ENCODE results near the gene CD27. TPM values are rescaled to one million over a fixed set of nuclear protein-coding genes. Genes with fewer than 3 reads are reported as not detected.

The CD27 gene
- total RNA-seq = 100 to 1,000 TPM in 1 of 2 experiments, 10 to 100 TPM in 1; 85.4 to 116 TPM

GRCh38 chr12:6444704-6445688 is at the start of gene CD27:
Gene CD27 (plus strand): TSS chr12:6444955. CDS start chr12:6445096, 141 bp downstream.
- ChIA-PET CTCF (interaction anchor here (0.6 to 10.6 kb wide), 7 partner anchors 13 to 109 kb away, joined by 3 to 130 read pairs (median 6); no protein-coding TSS in a partner anchor), POLR2A (interaction anchor here (0.6 to 4.3 kb wide), 6 partner anchors 15 to 88 kb away, joined by 3 to 35 read pairs (median 4); partner anchors contain the start of gene MRPL51)
- peak; percentile 49 for DNase-seq
- H3K9me3 Mint-ChIP-seq (ENCODE audit: low read depth) = no peaks in the 10 kb centered on the region
- peak within 1 kb of the TSS; percentile 94 for H3K27ac Mint-ChIP-seq
- ATAC-seq = peak; percentile 20
- H3K4me1 Mint-ChIP-seq = peaks cover 70% of the 10 kb centered on the region
- H3K4me3 Mint-ChIP-seq = peak within 1 kb of the TSS; percentile 86
- no peaks in the 10 kb centered on the region for H3K27me3 Mint-ChIP-seq
- intact Hi-C loops (cut with DNase I, micrococcal nuclease) = loop anchor here (1.0 to 5.0 kb wide), 2 partner anchors 15 to 337 kb away; no protein-coding TSS in a partner anchor
- peaks cover 47% of the 10 kb centered on the region for H3K36me3 Mint-ChIP-seq (ENCODE audit: low read depth)

GRCh38 chr12:6396031-6396430 is 48.7 kb upstream of the CD27 start:
- Mint-ChIP-seq H3K27ac (no peak overlapping the region), H3K4me1 (no peaks in the 10 kb centered on the region), H3K9me3 (ENCODE audit: low read depth) (no peaks in the 10 kb centered on the region), H3K36me3 (ENCODE audit: low read depth) (no peaks in the 10 kb centered on the region), H3K4me3 (no peak overlapping the region), H3K27me3 (no peaks in the 10 kb centered on the region)
- CTCF ChIA-PET = no interaction called here
- intact Hi-C loops (cut with DNase I, micrococcal nuclease) = no loop called here
- DNase-seq (no peak), ATAC-seq (no peak)
- POLR2A ChIA-PET = no interaction called here

- no peaks in the 10 kb centered on the region for H3K36me3 Mint-ChIP-seq (ENCODE audit: low read depth)
- ChIA-PET CTCF (no interaction called here), POLR2A (no interaction called here)
- no peak overlapping the region for H3K4me3 Mint-ChIP-seq
- H3K4me1 Mint-ChIP-seq = peaks cover 5% of the 10 kb centered on the region
- H3K9me3 Mint-ChIP-seq (ENCODE audit: low read depth) = no peaks in the 10 kb centered on the region
- no peaks in the 10 kb centered on the region for H3K27me3 Mint-ChIP-seq
- no peak for DNase-seq
- H3K27ac Mint-ChIP-seq = no peak overlapping the region
- intact Hi-C loops (cut with DNase I, micrococcal nuclease) = no loop called here
- ATAC-seq = no peak
Measured at GRCh38 chr12:6399884-6400644, 44.7 kb upstream of the CD27 start.

GRCh38 chr12:6404390-6404789 is 40.4 kb upstream of the CD27 start:
- H3K27ac Mint-ChIP-seq = no peak overlapping the region
- no peaks in the 10 kb centered on the region for H3K27me3 Mint-ChIP-seq
- intact Hi-C loops (cut with DNase I, micrococcal nuclease) = no loop called here
- ChIA-PET CTCF (no interaction called here), POLR2A (no interaction called here)
- H3K4me3 Mint-ChIP-seq = no peak overlapping the region
- ATAC-seq (no peak), DNase-seq (no peak)
- H3K4me1 Mint-ChIP-seq = peaks cover 5% of the 10 kb centered on the region
- no peaks in the 10 kb centered on the region for H3K36me3 Mint-ChIP-seq (ENCODE audit: low read depth)
- H3K9me3 Mint-ChIP-seq (ENCODE audit: low read depth) = no peaks in the 10 kb centered on the region

- Mint-ChIP-seq H3K27me3 (no peaks in the 10 kb centered on the region), H3K27ac (no peak overlapping the region), H3K4me3 (no peak overlapping the region), H3K36me3 (ENCODE audit: low read depth) (no peaks in the 10 kb centered on the region), H3K9me3 (ENCODE audit: low read depth) (no peaks in the 10 kb centered on the region), H3K4me1 (peaks cover 5% of the 10 kb centered on the region)
- DNase-seq (no peak), ATAC-seq (no peak)
- intact Hi-C loops (cut with DNase I, micrococcal nuclease) = no loop called here
- CTCF ChIA-PET = no interaction called here
- POLR2A ChIA-PET = interaction anchor here (0.7 kb wide), 1 partner anchor 80 kb away, joined by 8 read pairs; no protein-coding TSS in a partner anchor
Measured at GRCh38 chr12:6405963-6406362, 38.8 kb upstream of the CD27 start.

GRCh38 chr12:6407236-6407954 is 37.4 kb upstream of the CD27 start:
- POLR2A ChIA-PET = interaction anchor here (0.7 kb wide), 1 partner anchor 10 kb away, joined by 4 read pairs; no protein-coding TSS in a partner anchor
- CTCF ChIA-PET = no interaction called here
- Mint-ChIP-seq H3K36me3 (ENCODE audit: low read depth) (no peaks in the 10 kb centered on the region), H3K27ac (no peak overlapping the region), H3K9me3 (ENCODE audit: low read depth) (no peaks in the 10 kb centered on the region), H3K27me3 (no peaks in the 10 kb centered on the region), H3K4me1 (peaks cover 5% of the 10 kb centered on the region), H3K4me3 (no peak overlapping the region)
- ATAC-seq (no peak), DNase-seq (no peak)
- intact Hi-C loops (cut with DNase I, micrococcal nuclease) = no loop called here

GRCh38 chr12:6416596-6416995 is 28.2 kb upstream of the CD27 start:
- Mint-ChIP-seq H3K4me3 (no peak overlapping the region), H3K4me1 (peaks cover 10% of the 10 kb centered on the region), H3K27me3 (no peaks in the 10 kb centered on the region), H3K36me3 (ENCODE audit: low read depth) (no peaks in the 10 kb centered on the region), H3K27ac (no peak overlapping the region), H3K9me3 (ENCODE audit: low read depth) (no peaks in the 10 kb centered on the region)
- DNase-seq (peak; percentile 33), ATAC-seq (peak; percentile 63)
- intact Hi-C loops (cut with DNase I, micrococcal nuclease) = no loop called here
- ChIA-PET CTCF (no interaction called here), POLR2A (no interaction called here)

GRCh38 chr12:6418796-6419195 is 26.0 kb upstream of the CD27 start:
- DNase-seq (no peak), ATAC-seq (no peak)
- H3K4me3 Mint-ChIP-seq = no peak overlapping the region
- no peak overlapping the region for H3K27ac Mint-ChIP-seq
- H3K27me3 Mint-ChIP-seq = no peaks in the 10 kb centered on the region
- CTCF ChIA-PET = interaction anchor here (0.8 to 1.9 kb wide), 3 partner anchors 47 to 169 kb away, joined by 3 to 6 read pairs (median 4); no protein-coding TSS in a partner anchor
- POLR2A ChIA-PET = interaction anchor here (0.6 kb wide), 1 partner anchor 94 kb away, joined by 3 read pairs; no protein-coding TSS in a partner anchor
- intact Hi-C loops (cut with DNase I, micrococcal nuclease) = no loop called here
- no peaks in the 10 kb centered on the region for H3K9me3 Mint-ChIP-seq (ENCODE audit: low read depth)
- no peaks in the 10 kb centered on the region for H3K36me3 Mint-ChIP-seq (ENCODE audit: low read depth)
- peaks cover 16% of the 10 kb centered on the region for H3K4me1 Mint-ChIP-seq

- CTCF ChIA-PET = no interaction called here
- H3K27me3 Mint-ChIP-seq = no peaks in the 10 kb centered on the region
- H3K36me3 Mint-ChIP-seq (ENCODE audit: low read depth) = no peaks in the 10 kb centered on the region
- intact Hi-C loops (cut with DNase I, micrococcal nuclease) = loop anchor here (5.0 kb wide), 1 partner anchor 98 kb away; no protein-coding TSS in a partner anchor
- POLR2A ChIA-PET = no interaction called here
- H3K9me3 Mint-ChIP-seq (ENCODE audit: low read depth) = no peaks in the 10 kb centered on the region
- no peak overlapping the region for H3K4me3 Mint-ChIP-seq
- ATAC-seq (no peak), DNase-seq (no peak)
- H3K27ac Mint-ChIP-seq = no peak overlapping the region
- H3K4me1 Mint-ChIP-seq = peaks cover 26% of the 10 kb centered on the region
Measured at GRCh38 chr12:6420364-6420763, 24.4 kb upstream of the CD27 start.

- Mint-ChIP-seq H3K36me3 (ENCODE audit: low read depth) (no peaks in the 10 kb centered on the region), H3K27me3 (no peaks in the 10 kb centered on the region), H3K27ac (peak overlapping the region; percentile 87), H3K4me1 (peaks cover 47% of the 10 kb centered on the region), H3K9me3 (ENCODE audit: low read depth) (no peaks in the 10 kb centered on the region), H3K4me3 (peak overlapping the region; percentile 39)
- intact Hi-C loops (cut with DNase I, micrococcal nuclease) = loop anchor here (1.0 to 5.0 kb wide), 9 partner anchors 38 to 133 kb away; partner anchors contain the start of genes IFFO1 (in 2 of the 2), MRPL51 (in 1 of the 2) and NCAPD2 (in 1 of the 2)
- DNase-seq = peak; percentile 86
- peak; percentile 62 for ATAC-seq
- CTCF ChIA-PET = interaction anchor here (0.6 to 7.8 kb wide), 25 partner anchors 11 to 595 kb away, joined by 3 to 200 read pairs (median 5); partner anchors contain the start of genes CD27, GAPDH, LPCAT3 and MRPL51
- POLR2A ChIA-PET = interaction anchor here (0.9 to 1.6 kb wide), 5 partner anchors 23 to 112 kb away, joined by 3 to 12 read pairs (median 4); partner anchors contain the start of gene VAMP1
Measured at GRCh38 chr12:6423267-6424007, 21.3 kb upstream of the CD27 start.
